H1 (cell line): Measurements from ENCODE around the gene MAGI2. TPM values are rescaled to one million over a fixed set of nuclear protein-coding genes. Genes with fewer than 3 reads are reported as not detected.

Experiments
- RXRA ChIP-seq: IDR thresholded peaks from 2 replicates; pipeline ENCODE4 v1.6.1; 2011; ENCODE audit warnings: low read depth, mild to moderate bottlenecking, low read length, moderate library complexity; ENCODE audit not compliant: insufficient read depth
- polyA plus RNA-seq, 7 experiments: library from polyadenylated mRNA; depleted of rRNA in 3 of 7; stranded (reverse) in 5 of 7; unstranded in 2 of 7; fragments of >200 nt in 5 of 7; fragments of 200-250 nt in 2 of 7; gene quantifications; 1 replicate in 5 of 7; 2 replicates in 1 of 7; 4 replicates in 1 of 7; pipeline versions ENCODE4 v1.2.1 to v1.2.3, GENCODE V29; 2011 to 2013; ENCODE audit warnings: missing spikeins in 2 of 7, mixed read lengths in 2 of 7
- total RNA-seq: library from RNA; stranded (reverse); fragmentation: NEBNext Ultra II Directional; extraction: Animal tissue kit (Norgen Biotek cat#: 25700); gene quantifications from 2 replicates; pipeline ENCODE4 v1.2.1, GENCODE V29; 2021

MAGI2 gene
- total and polyA plus RNA-seq, 2 of the 8 experiments (the other 6 are each of a cell fraction or from before 2014, with no cell fraction given), result 6.0 to 27.3 TPM

GRCh38 chr7:78450706-78451105 lies 1002.8 kb downstream of the MAGI2 start (continued):
- TF ChIP-seq RXRA, result no peak
